CD4-positive, CD25-positive, alpha-beta regulatory T cell (primary cell): ENCODE measurements around the gene PATJ. TPM values are rescaled to one million over a fixed set of nuclear protein-coding genes. Genes with fewer than 3 reads are reported as not detected.
"Not testable (repeated sequence)": the region's sequence is repeated elsewhere in the genome, so short reads cannot be mapped to it uniquely, and the experiment has no call there.

Source experiments
- ATAC-seq, 2 donors: fragments of 150-1000 bp; cut with Tn5 transposase; one replicate each; pipeline ENCODE4 v1.10.0; 2021; ENCODE audit warnings: low read depth in 2 of 2, moderate number of reproducible peaks in 2 of 2, moderate library complexity in 1 of 2
- DNase-seq, 3 donors: peaks; one replicate each; pipeline versions ENCODE4 v3.0.0 to v3.0.0-alpha.2; 2012 to 2022; ENCODE audit warnings: mixed read lengths in 1 of 3
- H3K27ac ChIP-seq: one replicate; pipeline ENCODE4 v1.7.0; 2013; ENCODE audit warnings: mild to moderate bottlenecking, low read length; ENCODE audit not compliant: insufficient read depth, poor library complexity, severe bottlenecking
- H3K27me3 ChIP-seq: one replicate; pipeline ENCODE4 v1.7.0; 2013; ENCODE audit warnings: low read length; ENCODE audit not compliant: control insufficient read depth, insufficient read depth
- H3K36me3 ChIP-seq: one replicate; pipeline ENCODE4 v1.7.0; 2013; ENCODE audit warnings: mild to moderate bottlenecking, low read length, moderate library complexity; ENCODE audit not compliant: control insufficient read depth, insufficient read depth
- H3K4me1 ChIP-seq: 2 replicates; pipeline ENCODE4 v1.7.0; 2013; ENCODE audit warnings: mild to moderate bottlenecking, low read length; ENCODE audit not compliant: insufficient read depth, control insufficient read depth, poor library complexity, severe bottlenecking
- H3K4me3 ChIP-seq: one replicate; pipeline ENCODE4 v1.7.0; 2013; ENCODE audit warnings: low read depth, mild to moderate bottlenecking, low read length, moderate library complexity
- H3K9me3 ChIP-seq, 2 experiments: 1 replicate in 1 of 2; 2 replicates in 1 of 2; pipeline ENCODE4 v1.7.0; 2013; ENCODE audit warnings: low read length in 2 of 2, mild to moderate bottlenecking in 1 of 2, moderate library complexity in 1 of 2; ENCODE audit not compliant: control insufficient read depth in 2 of 2
- H3K27ac Mint-ChIP-seq, 3 donors: one replicate each; pipeline ENCODE4 v1.8.0; 2020 to 2022; ENCODE audit warnings: mild to moderate bottlenecking in 3 of 3, mixed read lengths in 3 of 3, moderate library complexity in 2 of 3
- H3K27me3 Mint-ChIP-seq: one replicate; pipeline ENCODE4 v1.8.0; 2022; ENCODE audit warnings: mild to moderate bottlenecking, mixed read lengths
- H3K36me3 Mint-ChIP-seq: one replicate; pipeline ENCODE4 v1.8.0; 2020; ENCODE audit warnings: mixed read lengths
- H3K4me1 Mint-ChIP-seq, 4 donors: one replicate each; pipeline ENCODE4 v1.8.0; 2020 to 2022; ENCODE audit warnings: mixed read lengths in 4 of 4, mild to moderate bottlenecking in 1 of 4
- H3K4me3 Mint-ChIP-seq, 4 donors: one replicate each; pipeline ENCODE4 v1.8.0; 2020 to 2022; ENCODE audit warnings: mild to moderate bottlenecking in 4 of 4, mixed read lengths in 4 of 4, moderate library complexity in 3 of 4
- H3K9me3 Mint-ChIP-seq, 7 donors: one replicate each; pipeline ENCODE4 v1.8.0; 2020 to 2022; ENCODE audit warnings: mixed read lengths in 7 of 7, mild to moderate bottlenecking in 3 of 7, moderate library complexity in 2 of 7
- polyA plus RNA-seq, 4 donors: library from polyadenylated mRNA; unstranded; fragments of 300-500 nt; fragmentation: Illumina TruSeq; gene quantifications; one replicate each; pipeline ENCODE4 v1.2.3, GENCODE V29; 2021
- total RNA-seq: library from RNA; stranded (reverse); gene quantifications from one replicate; pipeline ENCODE4 v1.2.3, GENCODE V29; 2022

Gene PATJ
- total and polyA plus RNA-seq, 5 donors from 2014 or later: 8.6 to 49.2 (median 15.9) TPM

- H3K27me3 Mint-ChIP-seq: no peaks in the 10 kb centered on the region
- H3K9me3 Mint-ChIP-seq: no peaks in the 10 kb centered on the region
- peaks cover 0 to 5% (median 0%) of the 10 kb centered on the region in 4 donors for H3K4me1 Mint-ChIP-seq
- Histone ChIP-seq H3K36me3 (peaks cover 6% of the 10 kb centered on the region), H3K4me1 (no peaks in the 10 kb centered on the region), H3K4me3 (no peak overlapping the region), H3K27me3 (no peaks in the 10 kb centered on the region), H3K27ac (no peak overlapping the region), H3K9me3 (no peaks in the 10 kb centered on the region)
- no peak overlapping the region for H3K27ac Mint-ChIP-seq
- no peak for ATAC-seq
- peaks cover 19% of the 10 kb centered on the region for H3K36me3 Mint-ChIP-seq
- no peak for DNase-seq
- no peak overlapping the region for H3K4me3 Mint-ChIP-seq
These were observed 70.6 kb downstream of the PATJ start for GRCh38 chr1:61812916-61813315.

GRCh38 chr1:61816191-61816590, 73.9 kb downstream of the PATJ start:
- H3K4me3 ChIP-seq: no peak overlapping the region
- DNase-seq (no peak), ATAC-seq (no peak)
- peaks cover 32% of the 10 kb centered on the region for H3K36me3 Mint-ChIP-seq
- no peaks in the 10 kb centered on the region for H3K9me3 ChIP-seq
- H3K4me3 Mint-ChIP-seq: peak overlapping the region in 1 of 4 donors; percentile 69
- peaks cover 0 to 5% (median 0%) of the 10 kb centered on the region in 4 donors for H3K4me1 Mint-ChIP-seq
- no peaks in the 10 kb centered on the region for H3K27me3 ChIP-seq
- H3K27me3 Mint-ChIP-seq: no peaks in the 10 kb centered on the region
- no peak overlapping the region for H3K27ac ChIP-seq
- H3K36me3 ChIP-seq: peaks cover 13% of the 10 kb centered on the region
- no peaks in the 10 kb centered on the region for H3K4me1 ChIP-seq
- H3K9me3 Mint-ChIP-seq: peaks cover 0 to 1% (median 0%) of the 10 kb centered on the region in 7 donors
- H3K27ac Mint-ChIP-seq: no peak overlapping the region

- peaks cover 30% of the 10 kb centered on the region for H3K36me3 ChIP-seq
- Mint-ChIP-seq H3K9me3 (peaks cover 0 to 1% (median 0%) of the 10 kb centered on the region in 7 donors), H3K27ac (no peak overlapping the region), H3K4me1 (peaks cover 0 to 2% (median 0%) of the 10 kb centered on the region in 4 donors), H3K4me3 (no peak overlapping the region), H3K27me3 (no peaks in the 10 kb centered on the region), H3K36me3 (peaks cover 47% of the 10 kb centered on the region)
- H3K4me3 ChIP-seq: no peak overlapping the region
- H3K27me3 ChIP-seq: no peaks in the 10 kb centered on the region
- no peak for ATAC-seq
- DNase-seq: no peak
- H3K27ac ChIP-seq: no peak overlapping the region
- H3K9me3 ChIP-seq: no peaks in the 10 kb centered on the region
- H3K4me1 ChIP-seq: no peaks in the 10 kb centered on the region
These were observed 76.7 kb downstream of the PATJ start for GRCh38 chr1:61818992-61819391.

- Histone ChIP-seq H3K9me3 (no peaks in the 10 kb centered on the region), H3K4me1 (no peaks in the 10 kb centered on the region), H3K4me3 (no peak overlapping the region), H3K27ac (no peak overlapping the region), H3K36me3 (peaks cover 32% of the 10 kb centered on the region), H3K27me3 (no peaks in the 10 kb centered on the region)
- ATAC-seq (no peak), DNase-seq (no peak)
- Mint-ChIP-seq H3K36me3 (peaks cover 51% of the 10 kb centered on the region), H3K27me3 (no peaks in the 10 kb centered on the region), H3K4me1 (peaks cover 0 to 2% (median 0%) of the 10 kb centered on the region in 4 donors), H3K27ac (no peak overlapping the region), H3K4me3 (no peak overlapping the region), H3K9me3 (peaks cover 0 to 1% (median 0%) of the 10 kb centered on the region in 7 donors)
These were observed 77.1 kb downstream of the PATJ start for GRCh38 chr1:61819421-61819820.

GRCh38 chr1:61825393-61825792, 83.1 kb downstream of the PATJ start:
- H3K4me1 ChIP-seq: no peaks in the 10 kb centered on the region
- no peaks in the 10 kb centered on the region for H3K4me1 Mint-ChIP-seq
- peaks cover 63% of the 10 kb centered on the region for H3K36me3 Mint-ChIP-seq
- H3K4me3 Mint-ChIP-seq: no peak overlapping the region
- H3K36me3 ChIP-seq: peaks cover 53% of the 10 kb centered on the region
- no peaks in the 10 kb centered on the region for H3K9me3 ChIP-seq
- no peaks in the 10 kb centered on the region for H3K27me3 Mint-ChIP-seq
- H3K9me3 Mint-ChIP-seq: peaks cover 0 to 1% (median 0%) of the 10 kb centered on the region in 7 donors
- no peak overlapping the region for H3K27ac ChIP-seq
- H3K27ac Mint-ChIP-seq: no peak overlapping the region
- DNase-seq (no peak), ATAC-seq (no peak)
- H3K4me3 ChIP-seq: no peak overlapping the region
- no peaks in the 10 kb centered on the region for H3K27me3 ChIP-seq

GRCh38 chr1:61828805-61829204, 86.5 kb downstream of the PATJ start:
- H3K9me3 ChIP-seq: no peaks in the 10 kb centered on the region
- Mint-ChIP-seq H3K4me3 (no peak overlapping the region), H3K9me3 (no peaks in the 10 kb centered on the region), H3K36me3 (peaks cover 67% of the 10 kb centered on the region), H3K27me3 (no peaks in the 10 kb centered on the region), H3K27ac (no peak overlapping the region), H3K4me1 (no peaks in the 10 kb centered on the region)
- DNase-seq (no peak), ATAC-seq (no peak)
- H3K36me3 ChIP-seq: peaks cover 36% of the 10 kb centered on the region
- H3K4me1 ChIP-seq: no peaks in the 10 kb centered on the region
- no peak overlapping the region for H3K4me3 ChIP-seq
- H3K27me3 ChIP-seq: no peaks in the 10 kb centered on the region
- H3K27ac ChIP-seq: no peak overlapping the region

- peaks cover 0 to 5% (median 0%) of the 10 kb centered on the region in 4 donors for H3K4me1 Mint-ChIP-seq
- no peak overlapping the region for H3K4me3 Mint-ChIP-seq
- DNase-seq: no peak
- no peak for ATAC-seq
- Histone ChIP-seq H3K36me3 (peaks cover 5% of the 10 kb centered on the region), H3K27ac (no peak overlapping the region), H3K27me3 (no peaks in the 10 kb centered on the region), H3K4me3 (no peak overlapping the region), H3K4me1 (no peaks in the 10 kb centered on the region), H3K9me3 (no peaks in the 10 kb centered on the region)
- no peaks in the 10 kb centered on the region for H3K27me3 Mint-ChIP-seq
- no peak overlapping the region for H3K27ac Mint-ChIP-seq
- H3K36me3 Mint-ChIP-seq: peaks cover 35% of the 10 kb centered on the region
- no peaks in the 10 kb centered on the region for H3K9me3 Mint-ChIP-seq
These were observed 94.4 kb downstream of the PATJ start for GRCh38 chr1:61836649-61837048.

- H3K4me1 ChIP-seq, H3K27ac ChIP-seq, H3K9me3 Mint-ChIP-seq, H3K9me3 ChIP-seq, DNase-seq, H3K4me1 Mint-ChIP-seq, H3K27me3 Mint-ChIP-seq, H3K27me3 ChIP-seq, H3K36me3 ChIP-seq, H3K4me3 ChIP-seq, H3K4me3 Mint-ChIP-seq, ATAC-seq: not testable (repeated sequence)
- peak overlapping the region in 1 of 3 donors; percentile 22 for H3K27ac Mint-ChIP-seq
- peaks cover 27% of the 10 kb centered on the region for H3K36me3 Mint-ChIP-seq
These were observed 95.3 kb downstream of the PATJ start for GRCh38 chr1:61837607-61838006.
